Measurements from ENCODE around the gene CATSPERD.
"Not testable (repeated sequence)": the region's sequence is repeated elsewhere in the genome, so short reads cannot be mapped to it uniquely, and the experiment has no call there.

CATSPERD gene

DNA sequence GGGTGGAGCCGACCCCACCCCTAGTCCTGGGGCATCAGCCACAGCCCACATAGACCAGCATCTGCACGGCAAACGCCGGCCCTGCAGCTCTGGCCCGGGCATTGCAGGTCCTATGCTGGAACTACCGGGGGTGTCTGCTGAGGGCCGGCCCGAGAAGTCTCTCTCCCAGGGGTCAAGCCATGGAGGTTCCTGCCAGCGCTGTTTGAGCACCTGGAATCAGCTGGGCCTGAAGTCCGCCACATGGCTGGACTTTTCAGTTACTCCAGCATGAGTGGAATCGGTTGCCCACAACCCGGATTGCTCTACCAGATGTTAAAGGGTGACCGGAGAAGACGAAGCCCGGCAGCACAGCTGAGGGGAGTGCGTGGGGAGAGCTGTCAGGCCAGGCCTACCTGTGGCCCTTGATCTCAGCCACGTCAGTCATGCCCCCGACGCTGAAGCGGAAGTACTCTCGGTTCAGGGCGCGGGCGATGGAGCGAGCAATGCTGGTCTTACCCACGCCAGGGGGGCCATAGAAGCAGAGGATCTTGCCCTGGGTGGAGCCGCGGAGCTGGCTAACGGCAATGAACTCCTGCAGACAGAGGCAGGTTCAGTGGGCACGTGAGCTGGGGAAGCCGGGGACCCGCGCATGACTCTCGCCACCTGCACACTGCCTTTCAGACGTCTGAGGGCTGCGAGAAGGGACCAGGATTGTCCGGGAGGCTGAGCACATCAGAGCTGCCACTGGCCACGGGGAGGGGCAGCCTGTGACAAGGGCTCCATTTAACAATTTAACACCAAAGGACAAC is 21.6 kb upstream of the CATSPERD start:
- DNase-seq: no peak

DNA sequence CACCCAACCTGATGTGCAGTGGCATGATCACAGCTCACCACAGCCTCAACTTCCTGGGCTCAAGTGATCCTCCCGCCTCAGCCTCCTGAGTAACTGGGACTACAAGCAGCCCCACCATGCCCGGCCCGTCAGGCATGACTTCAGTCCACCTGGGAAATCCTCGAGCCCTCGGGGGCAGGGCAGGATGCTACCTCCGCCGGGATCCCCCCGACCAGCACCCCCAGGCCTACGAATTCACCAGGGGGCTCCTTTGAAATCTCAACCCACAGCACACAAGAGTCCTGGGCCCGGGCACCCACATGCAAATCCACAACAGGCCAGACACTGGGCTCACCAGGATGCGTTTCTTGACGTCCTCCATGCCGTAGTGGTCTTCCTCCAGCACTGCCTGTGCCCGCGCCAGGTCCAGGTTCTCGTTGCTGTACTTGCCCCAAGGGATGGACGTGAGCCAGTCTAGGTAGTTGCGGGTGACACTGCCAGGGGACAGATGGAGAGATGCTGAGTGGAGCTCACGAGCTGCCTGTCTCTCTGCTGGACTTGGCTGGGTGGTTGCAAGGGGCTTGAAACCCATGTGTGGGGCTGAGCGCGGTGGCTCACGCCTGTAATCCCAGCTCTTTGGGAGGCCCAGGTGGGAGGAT is 19.9 kb upstream of the CATSPERD start:
- DNase-seq: no peak

DNA sequence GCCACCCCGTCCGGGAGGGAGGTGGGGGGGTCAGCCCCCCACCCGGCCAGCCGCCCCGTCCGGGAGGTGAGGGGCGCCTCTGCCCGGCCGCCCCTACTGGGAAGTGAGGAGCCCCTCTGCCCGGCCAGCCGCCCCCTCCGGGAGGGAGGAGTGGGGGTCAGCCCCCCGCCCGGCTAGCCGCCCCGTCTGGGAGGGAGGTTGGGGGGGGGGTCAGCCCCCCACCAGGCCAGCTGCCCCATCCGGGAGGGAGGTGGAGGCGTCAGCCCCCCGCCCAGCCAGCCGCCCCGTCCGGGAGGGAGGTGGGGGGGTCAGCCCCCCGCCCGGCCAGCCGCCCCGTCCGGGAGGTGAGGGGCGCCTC is 18.4 kb upstream of the CATSPERD start:
- DNase-seq: not testable (repeated sequence)

DNA sequence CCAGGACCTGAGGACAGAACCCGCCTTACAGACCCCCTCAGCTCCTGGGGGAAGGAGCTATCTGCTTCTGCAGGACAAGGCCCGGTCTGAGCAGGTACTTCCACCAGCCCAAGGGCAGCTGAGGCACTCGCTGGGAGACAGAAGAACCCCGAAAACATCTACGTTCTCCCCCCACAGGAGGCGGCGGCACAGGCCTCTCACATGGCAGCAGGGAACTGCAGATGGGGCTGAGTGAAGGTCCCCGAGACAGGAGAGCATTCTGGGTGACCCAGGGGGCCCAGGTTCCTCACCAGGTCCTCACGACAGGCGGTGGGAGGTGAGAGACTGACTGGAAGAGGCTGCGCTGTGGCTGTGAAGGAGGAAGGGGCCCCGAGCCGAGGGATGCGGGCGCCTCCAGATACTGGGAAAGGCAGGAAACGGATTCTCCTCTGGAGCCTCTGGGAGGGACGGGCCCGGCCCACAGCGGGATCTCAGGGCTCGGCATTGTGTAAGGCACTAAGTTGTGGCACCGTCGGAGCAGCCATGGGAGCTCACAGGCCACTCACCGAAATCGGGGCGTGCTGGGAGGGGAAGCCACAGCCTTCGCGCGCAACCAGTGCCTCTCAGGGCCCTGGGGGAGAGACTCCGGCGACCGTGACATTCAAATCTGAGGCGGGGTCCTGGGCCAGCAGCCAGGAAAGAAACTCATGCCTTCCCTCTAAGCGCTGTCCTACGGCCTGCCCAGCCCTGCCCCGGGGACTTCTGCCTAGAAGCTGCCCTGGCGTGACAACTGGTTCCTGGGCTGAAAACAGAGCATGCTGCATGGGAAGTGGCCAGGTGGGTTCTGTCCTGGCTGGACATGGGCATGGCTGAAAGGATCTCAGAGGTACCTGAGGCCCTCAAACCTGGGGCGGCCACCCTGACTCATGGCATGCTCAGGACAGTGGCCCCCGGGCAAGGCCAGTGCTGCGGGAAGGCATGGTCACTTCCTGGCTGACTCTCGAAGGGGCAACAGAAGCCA is 16.3 kb upstream of the CATSPERD start:
- no peak for DNase-seq

DNA sequence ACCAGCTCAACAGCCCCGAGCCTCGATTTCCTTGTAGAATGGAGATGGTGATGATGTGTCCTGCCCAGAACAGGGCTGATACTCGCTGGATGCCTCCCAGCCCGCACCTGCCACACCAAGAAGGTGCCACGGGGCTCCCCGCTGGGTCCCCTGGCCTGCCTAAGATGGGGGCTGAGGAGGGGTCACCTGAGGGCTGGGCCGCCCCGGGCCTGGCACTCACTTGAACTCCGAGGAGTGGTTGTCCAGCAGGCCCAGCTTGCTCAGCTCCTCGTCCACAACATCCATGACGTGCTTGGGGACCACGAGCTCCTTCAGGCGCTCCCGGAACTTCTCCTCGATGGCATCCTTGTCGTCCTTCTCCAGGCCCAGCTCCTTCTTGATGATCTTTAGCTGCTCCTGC is 14.9 kb upstream of the CATSPERD start:
- DNase-seq: no peak

DNA sequence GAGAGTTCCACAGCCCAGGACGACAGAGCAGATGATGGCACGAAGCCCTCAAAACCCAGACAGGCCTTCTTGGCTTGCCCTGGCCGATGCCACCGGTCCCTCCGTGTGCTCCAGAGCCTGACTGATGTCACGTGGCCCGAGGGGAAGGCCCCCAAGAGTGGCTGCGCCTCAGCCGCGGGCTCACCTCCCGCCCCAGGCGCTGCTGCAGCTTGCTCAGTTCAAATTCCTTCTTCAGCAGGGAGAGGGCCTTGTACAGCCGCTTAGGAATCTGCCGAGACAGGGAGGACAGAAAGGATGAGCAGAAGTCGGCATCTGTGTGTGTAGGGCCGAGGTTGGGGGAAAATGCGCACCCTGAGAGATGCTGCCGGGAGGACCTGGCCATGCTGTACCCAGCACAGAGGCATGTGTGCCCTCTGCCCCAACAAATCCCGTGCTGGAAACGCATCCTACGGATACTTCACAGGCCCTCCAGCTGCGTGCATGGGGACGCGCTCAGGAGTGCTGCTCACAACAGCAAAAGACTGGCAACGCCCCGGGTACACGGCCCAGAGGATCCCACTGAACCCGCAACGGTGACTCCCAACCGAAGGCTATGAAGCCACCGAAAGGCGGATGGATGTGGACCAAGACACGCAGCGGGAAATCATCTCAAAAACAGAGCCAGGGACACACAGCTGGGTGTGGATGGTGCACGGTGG is 13.4 kb upstream of the CATSPERD start:
- no peak for DNase-seq

DNA sequence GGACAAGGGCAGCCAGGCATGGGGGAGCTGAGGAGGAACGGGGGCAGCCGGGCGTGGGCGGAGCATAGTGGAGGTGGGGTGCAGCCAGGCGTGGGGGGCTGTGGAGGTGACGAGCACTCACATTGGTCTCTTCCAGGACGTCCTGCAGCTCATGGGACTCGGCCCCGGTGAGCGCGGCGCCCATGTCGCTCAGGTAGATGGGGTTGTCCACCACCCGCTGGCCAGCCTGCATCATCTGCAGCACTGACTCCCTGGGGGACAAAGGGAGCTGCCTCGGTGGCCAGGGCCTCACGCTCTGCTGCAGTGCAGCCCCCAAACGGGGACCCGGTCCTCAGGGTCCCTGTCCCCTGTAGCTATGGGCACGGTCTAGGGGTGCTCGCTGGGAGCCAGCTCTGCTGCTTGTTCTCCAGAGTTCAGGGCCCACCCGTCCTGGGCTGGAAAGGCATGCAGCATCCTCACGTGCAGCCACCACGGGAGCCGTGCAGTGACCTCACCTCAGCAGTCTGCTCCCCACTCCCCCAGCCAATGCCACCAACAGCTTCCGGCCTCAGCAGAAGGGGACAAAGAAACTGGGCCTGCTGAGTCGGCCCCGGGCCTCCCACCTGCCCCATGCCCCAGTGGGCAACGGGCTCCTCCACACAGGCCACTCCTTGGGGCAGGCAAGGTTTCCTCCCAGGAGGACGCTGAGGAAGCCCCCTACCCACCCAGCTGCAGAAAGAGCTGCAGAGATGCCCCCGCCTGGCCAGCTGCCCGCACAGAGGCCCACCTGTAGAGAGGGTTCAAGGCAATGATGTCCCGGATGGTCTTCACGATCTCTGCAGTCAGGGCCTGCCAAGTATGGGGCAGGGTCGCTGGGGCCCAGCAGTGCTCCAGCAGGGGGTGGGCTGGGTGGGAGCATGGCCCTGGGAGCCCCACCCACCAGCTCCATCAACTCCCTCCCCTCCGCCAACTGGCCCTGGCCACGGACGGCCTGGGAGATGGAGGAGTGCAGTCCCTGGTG is 12.6 kb upstream of the CATSPERD start:
- DNase-seq: no peak

DNA sequence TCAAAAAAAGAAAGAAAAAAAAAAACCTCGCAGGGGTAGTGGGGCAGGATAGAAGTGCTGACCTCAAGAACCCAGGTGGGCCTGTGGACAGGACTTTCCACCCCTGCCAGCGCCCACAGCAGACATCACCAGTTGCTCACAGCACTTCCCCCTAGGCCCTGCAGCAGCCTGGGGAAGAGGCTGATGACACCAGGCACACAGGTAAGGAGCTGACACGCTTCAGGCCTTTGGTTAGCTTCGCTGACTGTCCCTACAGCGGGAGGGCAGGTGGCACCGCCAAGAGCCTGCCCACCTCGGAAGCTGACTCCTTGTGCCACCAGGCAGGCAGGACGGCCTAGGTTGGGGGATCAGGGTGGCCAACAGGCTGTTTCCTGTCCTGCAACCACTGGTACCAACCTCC is 9.4 kb upstream of the CATSPERD start:
- no peak for DNase-seq

DNA sequence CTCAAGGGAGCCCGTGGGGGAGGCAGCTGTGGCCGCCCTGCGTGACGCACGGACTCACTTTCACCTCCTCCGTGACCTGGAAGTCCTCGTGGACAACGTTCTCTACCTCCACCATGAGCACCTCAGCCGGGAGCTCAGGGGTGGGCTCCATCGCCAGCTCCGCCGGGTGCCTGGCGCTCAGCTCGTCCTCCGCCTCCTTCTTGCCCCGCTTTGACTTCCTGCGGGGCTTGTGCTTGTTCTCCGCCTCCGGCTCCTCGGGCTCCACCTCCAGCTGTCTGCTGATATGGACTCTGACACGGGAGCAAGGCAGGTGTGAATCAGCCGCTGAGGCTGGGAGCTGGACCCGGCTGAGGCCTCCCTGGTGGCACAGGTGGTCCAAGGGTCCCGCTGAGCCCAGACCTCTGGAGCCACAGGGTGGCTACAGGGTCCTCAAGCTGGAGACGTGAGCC is 8.7 kb upstream of the CATSPERD start:
- DNase-seq: no peak

DNA sequence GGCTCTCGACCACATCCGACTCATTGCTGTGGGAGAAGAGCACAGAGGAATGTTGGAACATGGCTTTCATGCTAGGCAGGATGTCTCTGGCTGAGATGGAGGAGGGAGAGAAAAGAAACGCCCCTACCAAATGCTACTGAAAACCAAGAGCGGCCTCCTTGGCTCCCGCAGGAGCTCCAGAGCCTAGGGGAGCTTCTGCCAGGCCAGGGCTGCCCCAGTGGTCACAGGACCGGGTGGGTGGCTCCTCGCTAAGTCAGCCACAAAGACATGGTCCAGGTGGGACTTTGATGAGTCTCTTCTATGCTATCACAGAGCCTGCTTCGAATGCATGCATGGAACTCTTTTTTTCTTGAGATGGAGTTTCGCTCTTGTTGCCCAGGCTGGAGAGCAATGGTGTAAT is 7.2 kb upstream of the CATSPERD start:
- no peak for DNase-seq

DNA sequence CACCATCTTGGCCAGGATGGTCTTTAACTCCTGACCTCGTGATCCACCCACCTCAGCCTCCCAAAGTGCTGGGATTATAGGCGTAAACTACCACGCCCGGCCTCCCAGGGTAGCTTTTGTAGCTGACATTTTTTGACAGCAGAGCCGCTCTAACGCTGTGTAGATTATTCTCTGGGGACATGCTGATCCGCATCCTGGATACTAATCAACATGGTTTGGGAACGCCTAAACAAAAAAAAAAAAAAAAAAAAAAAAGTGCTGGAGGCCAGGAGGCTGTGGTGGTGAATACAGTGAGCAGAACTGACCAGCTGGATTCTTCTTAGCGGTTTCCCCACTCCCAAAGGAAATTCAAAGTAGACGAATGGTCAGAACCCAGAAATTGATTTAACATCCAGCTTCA is 5.6 kb upstream of the CATSPERD start:
- no peak for DNase-seq

DNA sequence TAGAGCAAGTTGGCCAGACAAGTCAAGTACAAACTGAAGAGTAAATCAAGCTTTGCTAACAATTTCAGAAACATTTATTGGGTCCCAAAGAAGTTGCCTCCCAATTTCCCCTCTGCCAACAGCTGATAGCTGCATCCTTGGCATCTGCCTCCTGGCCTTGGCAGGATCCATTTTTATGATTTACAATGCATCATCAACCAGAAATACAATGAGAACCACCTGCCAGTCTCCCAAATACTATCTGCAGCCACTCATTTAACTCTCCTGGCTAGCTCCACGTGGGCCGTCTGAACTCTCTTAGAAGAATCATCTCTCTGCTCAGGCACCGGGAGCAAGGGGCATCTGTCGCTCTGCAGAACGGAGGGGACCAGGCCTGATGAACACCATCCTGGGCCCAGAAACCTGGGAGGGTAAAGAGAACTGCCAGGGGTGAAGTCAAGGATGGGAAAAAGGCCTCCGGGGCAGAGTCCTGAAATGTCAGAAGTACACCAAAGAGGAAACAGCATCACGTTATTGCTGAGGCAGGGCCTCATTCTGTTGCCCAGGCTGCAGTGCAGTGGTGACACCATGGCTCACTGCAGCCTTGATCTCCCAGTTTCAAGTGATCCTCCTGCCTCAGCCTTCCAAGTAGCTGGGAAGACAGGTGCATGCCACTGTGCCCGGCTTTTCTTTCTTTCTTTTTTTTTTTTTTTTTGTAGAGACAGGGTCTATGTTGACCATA is 3.1 kb upstream of the CATSPERD start:
- no peak for DNase-seq

DNA sequence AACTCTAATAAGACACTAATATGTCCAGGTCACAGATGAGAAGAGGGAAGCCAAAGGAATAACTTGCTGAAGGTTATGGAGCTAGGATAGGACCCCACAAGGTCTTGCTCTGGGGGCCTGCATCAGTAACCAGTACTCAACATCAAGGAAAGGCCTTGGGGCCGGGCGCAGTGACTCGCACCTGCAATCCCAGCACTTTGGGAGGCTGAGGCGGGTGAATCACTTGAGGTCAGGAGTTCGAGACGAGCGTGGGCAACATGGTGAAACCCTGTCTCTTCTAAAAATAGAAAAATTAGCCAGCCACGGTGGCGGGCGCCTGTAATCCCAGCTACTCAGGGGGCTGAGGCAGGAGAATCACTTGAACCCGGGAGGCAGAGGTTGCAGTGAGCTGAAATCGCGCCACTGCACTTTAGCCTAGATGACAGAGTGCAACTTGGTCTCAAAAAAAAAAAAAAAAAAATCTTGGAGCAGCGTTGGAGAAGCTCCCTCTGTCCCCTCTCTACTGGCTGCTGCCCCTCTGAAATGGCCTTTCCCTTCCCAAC is 2.3 kb upstream of the CATSPERD start:
- peak in 1 of 5 experiments; percentile 52 for DNase-seq

DNA sequence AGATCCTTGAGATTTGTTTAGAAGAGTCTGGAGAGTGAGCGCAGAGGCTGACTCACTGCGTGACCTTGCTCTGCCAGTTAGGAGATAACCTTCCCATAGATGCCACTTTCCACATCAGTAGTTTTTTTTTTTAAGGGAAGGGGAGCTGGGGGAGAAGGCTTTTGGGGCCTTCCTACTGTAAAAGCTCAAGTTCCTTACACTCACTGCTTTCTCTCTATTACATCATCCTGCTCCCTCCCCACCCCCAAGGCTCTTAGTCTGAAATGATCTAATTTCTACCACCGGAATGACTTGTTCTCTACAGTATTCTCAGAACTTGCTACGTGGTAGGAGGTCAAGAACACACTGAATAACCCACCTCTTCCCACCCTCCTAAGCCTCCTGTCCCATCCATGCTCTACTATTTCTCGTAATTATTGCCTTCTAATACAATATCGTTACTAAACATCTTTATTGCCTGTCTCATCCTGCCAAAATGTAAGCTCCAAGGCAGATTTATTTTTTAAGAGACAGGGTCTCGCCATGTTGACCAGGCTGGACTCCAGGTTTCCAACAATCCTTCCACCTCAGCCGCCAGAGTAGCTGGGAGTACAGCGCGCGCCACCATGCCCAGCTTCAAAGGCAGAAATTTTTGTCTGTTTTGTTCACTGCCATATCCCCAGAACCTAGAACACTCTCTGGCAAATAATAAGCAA is 1.7 kb upstream of the CATSPERD start:
- DNase-seq: peak in 2 of 5 experiments; percentile 52 to 55

DNA sequence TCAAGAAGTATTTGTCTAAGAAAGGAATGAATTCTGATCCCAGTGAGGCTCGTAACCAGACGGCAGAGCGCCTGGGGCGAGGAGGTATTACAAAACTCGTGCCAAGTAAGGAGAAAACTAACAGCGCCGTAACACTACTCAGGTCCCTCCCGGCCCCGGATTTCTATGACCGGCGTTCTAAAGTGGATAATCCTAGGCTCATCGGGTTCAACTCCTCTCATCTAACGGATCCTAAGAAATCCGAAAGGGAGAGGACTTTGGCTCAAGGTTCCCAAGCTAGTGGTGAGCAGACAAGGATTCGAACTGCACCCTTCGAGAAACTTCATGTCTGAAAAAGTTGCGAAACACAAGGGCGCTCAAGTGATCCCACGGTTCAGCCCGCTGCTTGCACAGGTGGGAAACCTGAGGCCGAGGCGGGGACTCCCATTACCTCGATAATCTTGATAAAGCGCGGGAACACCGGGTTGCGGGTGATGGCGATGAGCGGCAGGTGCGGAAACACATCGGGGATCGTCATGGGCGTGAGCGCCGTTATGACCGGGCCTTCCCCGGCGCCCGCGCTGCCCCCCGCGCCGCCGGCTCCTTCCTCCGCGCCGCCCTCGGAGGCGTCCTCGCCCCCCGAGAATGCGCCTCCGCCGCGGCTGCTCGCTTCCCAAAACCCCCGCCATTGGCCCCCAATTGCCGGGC is 1.0 kb upstream of the CATSPERD start:
- peak in 2 of 5 experiments; percentile 21 to 44 for DNase-seq

DNA sequence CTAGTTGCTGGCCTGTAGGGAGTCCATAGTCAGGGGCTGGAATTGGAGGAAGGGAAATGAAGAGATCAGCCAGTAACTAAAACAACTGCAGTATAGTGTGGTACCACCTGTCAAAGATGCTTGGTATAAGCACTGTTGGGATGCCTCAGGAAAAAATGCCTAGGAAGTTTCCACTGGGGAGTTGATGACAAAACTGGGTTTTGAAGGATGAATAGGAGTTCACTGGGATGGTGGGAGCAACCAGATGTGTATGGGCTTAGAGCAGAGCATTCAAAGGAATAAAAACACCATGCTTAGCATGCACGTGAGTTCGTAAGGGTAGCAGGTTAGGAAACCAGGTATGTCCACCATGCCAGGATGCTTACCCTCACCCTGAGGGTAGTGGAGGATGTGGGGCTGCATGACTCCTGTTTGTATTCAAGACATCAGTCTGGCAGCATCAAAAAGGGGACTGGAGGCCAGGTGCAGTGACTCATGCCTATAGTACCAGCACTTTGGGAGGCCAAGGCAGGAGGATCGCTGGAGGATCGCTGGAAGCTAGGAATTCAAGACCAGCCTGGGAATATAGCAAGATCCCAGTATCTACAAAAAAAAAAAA is 7.1 kb downstream of the CATSPERD start:
- DNase-seq: no peak

DNA sequence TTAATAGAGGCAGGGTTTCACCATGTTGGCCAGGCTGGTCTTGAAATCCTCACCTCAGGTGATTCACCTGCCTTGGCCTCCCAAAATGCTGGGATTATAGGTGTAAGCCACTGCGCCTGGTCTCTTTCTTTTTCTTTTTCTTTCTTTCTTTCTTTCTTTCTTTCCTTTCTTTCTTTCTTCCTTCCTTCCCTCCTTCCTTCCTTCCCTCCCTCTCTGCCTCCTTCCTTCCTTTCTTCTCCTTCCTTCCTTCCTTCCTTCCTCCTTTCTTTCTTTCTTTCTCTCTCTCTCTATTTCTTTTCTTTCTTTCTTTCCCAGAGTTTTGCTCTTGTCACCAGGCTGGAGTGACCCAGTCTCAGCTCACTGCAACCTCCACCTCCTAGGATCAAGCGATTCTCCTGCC is 12.7 kb downstream of the CATSPERD start:
- DNase-seq: not testable (repeated sequence)

DNA sequence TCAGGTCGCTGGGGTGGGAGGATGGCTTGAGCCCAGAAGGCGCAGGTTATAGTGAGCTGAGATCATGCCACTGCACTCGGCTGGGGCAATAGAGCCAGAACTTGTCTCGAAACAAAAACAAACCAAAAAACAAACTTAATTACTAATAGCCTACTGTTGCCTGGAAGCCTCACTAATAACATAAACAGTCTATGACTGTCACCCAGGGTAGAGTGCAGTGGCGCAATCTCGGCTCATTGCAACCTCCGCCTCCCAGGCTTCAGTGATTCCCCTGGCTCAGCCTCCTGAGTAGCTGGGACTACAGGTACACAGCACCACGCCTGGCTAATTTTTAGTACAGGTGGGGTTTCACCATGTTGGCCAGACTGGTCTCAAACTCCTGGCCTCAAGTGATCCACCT is 18.0 kb downstream of the CATSPERD start:
- DNase-seq: no peak

DNA sequence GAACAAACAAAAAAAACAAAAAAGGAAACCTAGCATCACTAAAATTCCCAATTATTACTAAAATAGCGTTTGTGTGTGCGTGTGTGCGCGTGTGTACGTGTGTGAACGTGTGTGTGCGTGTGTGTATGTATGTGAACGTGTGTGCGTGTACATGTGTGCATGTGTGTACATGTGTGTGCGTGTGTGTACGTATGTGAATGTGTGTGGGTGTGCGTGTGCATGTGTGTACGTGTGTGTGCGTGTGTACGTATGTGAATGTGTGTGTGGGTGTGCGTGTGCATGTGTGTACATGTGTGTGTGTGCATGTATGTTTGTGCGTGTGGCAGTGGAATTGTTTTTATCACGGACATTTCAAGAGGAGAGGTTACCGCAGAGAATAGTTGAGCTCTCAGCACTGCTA is 21.6 kb downstream of the CATSPERD start:
- DNase-seq: no peak

All from T-helper 2 cell (primary cell).